SK-N-MC (cell line): ENCODE measurements around the gene MITD1.

Source experiments
- EZH2 ChIP-seq: fragments of 200-600 bp; sonication (generic); IDR thresholded peaks from one replicate; pipeline ENCODE4 v1.6.1; 2017; ENCODE audit warnings: antibody characterized with exemption
- FOXP2 ChIP-seq: optimal IDR thresholded peaks from 2 replicates; pipeline ENCODE3; 2011; ENCODE audit warnings: mild to moderate bottlenecking, moderate library complexity; ENCODE audit not compliant: insufficient read depth; ENCODE audit errors: extremely low read length, control extremely low read depth

- TF ChIP-seq EZH2 (no peak), FOXP2 (no peak)
Measured at GRCh38 chr2:99166218-99166617, 14.6 kb downstream of the MITD1 start.
